MM.1S (cell line): Measurements from ENCODE around the gene WDSUB1.

ENCODE experiments used
- CTCF ChIP-seq: fragments of 300-600 bp; sonication (generic); IDR thresholded peaks from 2 replicates; pipeline ENCODE4 v1.5.1; 2016; ENCODE audit warnings: antibody characterized with exemption, low read length, mixed read lengths
- EZH2 ChIP-seq: fragments of 300-600 bp; sonication (generic); optimal IDR thresholded peaks from 2 replicates; pipeline ENCODE3; 2017; ENCODE audit warnings: low read depth, mild to moderate bottlenecking, antibody characterized with exemption, low read length, mixed read lengths
- EZH2phosphoT487 ChIP-seq: fragments of 300-600 bp; sonication (generic); IDR thresholded peaks from 2 replicates; pipeline ENCODE4 v1.6.1; 2018; ENCODE audit warnings: antibody characterized with exemption, low read length

- TF ChIP-seq CTCF (no peak), EZH2phosphoT487 (no peak), EZH2 (no peak)
Observed at GRCh38 chr2:159204381-159205144, 81.9 kb downstream of the WDSUB1 start.
